Activated CD4-positive, alpha-beta T cell treated with anti-CD3 and anti-CD28 coated beads for 36 hours (primary cell): ENCODE data around the gene UFC1. TPM values are rescaled to one million over a fixed set of nuclear protein-coding genes. Genes with fewer than 3 reads are reported as not detected.
A peak's percentile ranks its signal among the peaks of the same experiment; 100 is the strongest.

ENCODE experiments used
- ATAC-seq: fragments of 200-7000 bp; cut with Tn5 transposase; one replicate; pipeline ENCODE4 v1.10.0; 2021; ENCODE audit warnings: mild to moderate bottlenecking, moderate library complexity
- CTCF ChIA-PET: fragments of 350-600 bp; sonication (Branson Sonifier 250); formaldehyde crosslinking; loops from one replicate; lab custom pipeline; 2021; ENCODE audit warnings: antibody characterized with exemption; lab: Charles Lee
- POLR2A ChIA-PET: fragments of 350-600 bp; sonication (Branson Sonifier 250); formaldehyde crosslinking; loops from one replicate; lab custom pipeline; 2021; ENCODE audit warnings: antibody characterized with exemption, inconsistent platforms; lab: Charles Lee
- DNase-seq: peaks from one replicate; pipeline ENCODE4 v3.0.0-alpha.2; 2020
- H3K27ac Mint-ChIP-seq: one replicate; pipeline ENCODE4 v1.8.0; 2021; ENCODE audit warnings: mixed read lengths
- H3K27me3 Mint-ChIP-seq: one replicate; pipeline ENCODE4 v1.8.0; 2021; ENCODE audit warnings: mixed read lengths
- H3K36me3 Mint-ChIP-seq: one replicate; pipeline ENCODE4 v1.8.0; 2021; ENCODE audit warnings: low read depth, mixed read lengths
- H3K4me1 Mint-ChIP-seq: one replicate; pipeline ENCODE4 v1.8.0; 2021; ENCODE audit warnings: mixed read lengths
- H3K4me3 Mint-ChIP-seq: one replicate; pipeline ENCODE4 v1.8.0; 2021; ENCODE audit warnings: mild to moderate bottlenecking, moderate library complexity, mixed read lengths
- H3K9me3 Mint-ChIP-seq: one replicate; pipeline ENCODE4 v1.8.0; 2021; ENCODE audit warnings: low read depth, mixed read lengths
- intact Hi-C, 2 experiments: fragments of 100-400 bp; cut with DNase I in 1 of 2; cut with micrococcal nuclease in 1 of 2; formaldehyde crosslinking; loops; one replicate each; pipeline versions ENCODE4 v1.14.2 to v1.15.1; 2022 to 2024; cut with DNase I, micrococcal nuclease
- total RNA-seq, 2 experiments: library from RNA; stranded (reverse); gene quantifications; one replicate each; pipeline ENCODE4 v1.2.3, GENCODE V29; 2021

The UFC1 gene
- total RNA-seq, 2 experiments from 2014 or later, result 89.2 to 98.6 TPM

- Mint-ChIP-seq H3K9me3 (no peaks in the 10 kb centered on the region), H3K36me3 (peaks cover 69% of the 10 kb centered on the region), H3K27ac (peak overlapping the region; percentile 98), H3K4me1 (peaks cover 62% of the 10 kb centered on the region), H3K27me3 (no peaks in the 10 kb centered on the region), H3K4me3 (peak overlapping the region; percentile 94)
- CTCF ChIA-PET, result interaction anchor here (0.6 to 1.0 kb wide), 4 partner anchors 22 to 71 kb away, joined by 3 to 8 read pairs (median 3); partner anchors contain the start of gene PPOX
- intact Hi-C loops, result loop anchor here (1.0 to 5.0 kb wide), 5 partner anchors 13 to 268 kb away; partner anchors contain the start of genes DEDD (in 1 of the 2) and USP21 (in 1 of the 2)
- peak; percentile 65 for ATAC-seq
- POLR2A ChIA-PET, result no interaction called here
- DNase-seq, result peak; percentile 85
Observed at GRCh38 chr1:161119092-161119903, 34.5 kb upstream of the UFC1 start.

GRCh38 chr1:161121042-161121650 is 32.6 kb upstream of the UFC1 start:
- CTCF ChIA-PET, result interaction anchor here (1.1 to 1.2 kb wide), 2 partner anchors 9 to 20 kb away, joined by 3 read pairs; no protein-coding TSS in a partner anchor
- intact Hi-C loops, result no loop called here
- H3K27me3 Mint-ChIP-seq, result no peaks in the 10 kb centered on the region
- POLR2A ChIA-PET, result interaction anchor here (0.8 to 1.1 kb wide), 2 partner anchors 12 to 15 kb away, joined by 3 read pairs; partner anchors contain the start of gene DEDD
- no peak for DNase-seq
- H3K9me3 Mint-ChIP-seq, result no peaks in the 10 kb centered on the region
- no peak for ATAC-seq
- H3K36me3 Mint-ChIP-seq, result peaks cover 64% of the 10 kb centered on the region
- peaks cover 47% of the 10 kb centered on the region for H3K4me1 Mint-ChIP-seq
- peak overlapping the region; percentile 85 for H3K27ac Mint-ChIP-seq
- no peak overlapping the region for H3K4me3 Mint-ChIP-seq

GRCh38 chr1:161121834-161122233 is 31.9 kb upstream of the UFC1 start:
- DNase-seq, result no peak
- peak overlapping the region; percentile 3 for H3K27ac Mint-ChIP-seq
- H3K4me3 Mint-ChIP-seq, result no peak overlapping the region
- ATAC-seq, result no peak
- peaks cover 46% of the 10 kb centered on the region for H3K4me1 Mint-ChIP-seq
- ChIA-PET CTCF (interaction anchor here (0.6 to 1.2 kb wide), 3 partner anchors 10 to 410 kb away, joined by 3 read pairs; partner anchors contain the start of gene CD48), POLR2A (interaction anchor here (0.6 kb wide), 2 partner anchors 42 to 464 kb away, joined by 3 to 5 read pairs; no protein-coding TSS in a partner anchor)
- H3K27me3 Mint-ChIP-seq, result no peaks in the 10 kb centered on the region
- intact Hi-C loops, result no loop called here
- H3K36me3 Mint-ChIP-seq, result peaks cover 64% of the 10 kb centered on the region
- H3K9me3 Mint-ChIP-seq, result no peaks in the 10 kb centered on the region

- Mint-ChIP-seq H3K4me1 (peaks cover 52% of the 10 kb centered on the region), H3K4me3 (no peak overlapping the region), H3K9me3 (no peaks in the 10 kb centered on the region), H3K27ac (peak overlapping the region; percentile 52), H3K36me3 (peaks cover 70% of the 10 kb centered on the region), H3K27me3 (no peaks in the 10 kb centered on the region)
- CTCF ChIA-PET, result no interaction called here
- intact Hi-C loops, result no loop called here
- POLR2A ChIA-PET, result interaction anchor here (0.7 kb wide), 1 partner anchor 69 kb away, joined by 3 read pairs; no protein-coding TSS in a partner anchor
- DNase-seq (no peak), ATAC-seq (no peak)
Observed at GRCh38 chr1:161122967-161123366, 30.8 kb upstream of the UFC1 start.

GRCh38 chr1:161127649-161128048 is 26.1 kb upstream of the UFC1 start:
- ChIA-PET CTCF (interaction anchor here (0.6 to 1.9 kb wide), 8 partner anchors 9 to 56 kb away, joined by 3 to 10 read pairs (median 3); partner anchors contain the start of genes NIT1, PFDN2 and PPOX), POLR2A (no interaction called here)
- no peak overlapping the region for H3K4me3 Mint-ChIP-seq
- no peak for ATAC-seq
- H3K27ac Mint-ChIP-seq, result peak overlapping the region; percentile 29
- H3K9me3 Mint-ChIP-seq, result no peaks in the 10 kb centered on the region
- intact Hi-C loops, result no loop called here
- no peak for DNase-seq
- H3K36me3 Mint-ChIP-seq, result peaks cover 70% of the 10 kb centered on the region
- no peaks in the 10 kb centered on the region for H3K27me3 Mint-ChIP-seq
- peaks cover 55% of the 10 kb centered on the region for H3K4me1 Mint-ChIP-seq

- H3K36me3 Mint-ChIP-seq, result peaks cover 61% of the 10 kb centered on the region
- H3K9me3 Mint-ChIP-seq, result no peaks in the 10 kb centered on the region
- DNase-seq (no peak), ATAC-seq (no peak)
- H3K27me3 Mint-ChIP-seq, result no peaks in the 10 kb centered on the region
- H3K4me3 Mint-ChIP-seq, result no peak overlapping the region
- intact Hi-C loops, result no loop called here
- H3K4me1 Mint-ChIP-seq, result peaks cover 55% of the 10 kb centered on the region
- ChIA-PET CTCF (interaction anchor here (0.8 to 1.9 kb wide), 4 partner anchors 8 to 37 kb away, joined by 3 to 10 read pairs (median 6); partner anchors contain the start of genes KLHDC9 and PPOX), POLR2A (interaction anchor here (1.5 kb wide), 1 partner anchor 11 kb away, joined by 7 read pairs; the partner anchor contains the start of genes NIT1 and PFDN2)
- H3K27ac Mint-ChIP-seq, result peak overlapping the region; percentile 62
Observed at GRCh38 chr1:161128591-161129420, 25.0 kb upstream of the UFC1 start.

- H3K27me3 Mint-ChIP-seq, result no peaks in the 10 kb centered on the region
- H3K4me1 Mint-ChIP-seq, result peaks cover 57% of the 10 kb centered on the region
- DNase-seq (no peak), ATAC-seq (no peak)
- POLR2A ChIA-PET, result interaction anchor here (1.5 kb wide), 1 partner anchor 12 kb away, joined by 7 read pairs; the partner anchor contains the start of genes NIT1 and PFDN2
- peaks cover 57% of the 10 kb centered on the region for H3K36me3 Mint-ChIP-seq
- intact Hi-C loops, result no loop called here
- CTCF ChIA-PET, result interaction anchor here (0.5 to 1.5 kb wide), 3 partner anchors 8 to 184 kb away, joined by 3 to 4 read pairs (median 4); partner anchors contain the start of genes PPOX and SDHC
- H3K4me3 Mint-ChIP-seq, result no peak overlapping the region
- H3K27ac Mint-ChIP-seq, result peak overlapping the region; percentile 62
- H3K9me3 Mint-ChIP-seq, result no peaks in the 10 kb centered on the region
Observed at GRCh38 chr1:161130266-161130665, 23.5 kb upstream of the UFC1 start.

- intact Hi-C loops, result loop anchor here (1.0 to 2.0 kb wide), 15 partner anchors 12 to 259 kb away; partner anchors contain the start of genes KLHDC9 (in 2 of the 2), UFC1 (in 2 of the 2), B4GALT3 (in 1 of the 2) and NDUFS2 (in 1 of the 2)
- H3K27me3 Mint-ChIP-seq, result no peaks in the 10 kb centered on the region
- DNase-seq (peak; percentile 45), ATAC-seq (no peak)
- H3K9me3 Mint-ChIP-seq, result no peaks in the 10 kb centered on the region
- peaks cover 47% of the 10 kb centered on the region for H3K36me3 Mint-ChIP-seq
- no peak overlapping the region for H3K4me3 Mint-ChIP-seq
- CTCF ChIA-PET, result interaction anchor here (1.1 to 2.7 kb wide), 9 partner anchors 12 to 111 kb away, joined by 3 to 14 read pairs (median 4); partner anchors contain the start of genes PPOX, TOMM40L and UFC1
- POLR2A ChIA-PET, result interaction anchor here (0.6 to 2.9 kb wide), 10 partner anchors 11 to 111 kb away, joined by 3 to 15 read pairs (median 5); partner anchors contain the start of genes B4GALT3, F11R, NIT1 and PFDN2
- H3K27ac Mint-ChIP-seq, result peak overlapping the region; percentile 62
- peaks cover 51% of the 10 kb centered on the region for H3K4me1 Mint-ChIP-seq
Observed at GRCh38 chr1:161131523-161132409, 22.0 kb upstream of the UFC1 start.

GRCh38 chr1:161132410-161133219 is 21.2 kb upstream of the UFC1 start, which contains the start of gene DEDD:
TSS of gene DEDD (minus strand) at chr1:161132667. CDS start at chr1:161124462, 8,205 bp downstream.
- ChIA-PET POLR2A (interaction anchor here (0.6 to 2.9 kb wide), 11 partner anchors 12 to 112 kb away, joined by 3 to 15 read pairs (median 5); partner anchors contain the start of genes ARHGAP30, B4GALT3, F11R and NIT1), CTCF (interaction anchor here (1.1 to 2.7 kb wide), 9 partner anchors 10 to 93 kb away, joined by 3 to 14 read pairs (median 4); partner anchors contain the start of genes PPOX, TOMM40L and UFC1)
- Mint-ChIP-seq H3K36me3 (peaks cover 40% of the 10 kb centered on the region), H3K27ac (peak within 1 kb of the TSS; percentile 62), H3K9me3 (no peaks in the 10 kb centered on the region), H3K27me3 (no peaks in the 10 kb centered on the region), H3K4me3 (no peak within 1 kb of the TSS), H3K4me1 (peaks cover 44% of the 10 kb centered on the region)
- DNase-seq (peak; percentile 95), ATAC-seq (peak; percentile 97)
- intact Hi-C loops, result loop anchor here (1.0 to 2.0 kb wide), 15 partner anchors 13 to 258 kb away; partner anchors contain the start of genes KLHDC9 (in 2 of the 2), UFC1 (in 2 of the 2), B4GALT3 (in 1 of the 2) and NDUFS2 (in 1 of the 2)
